ENCODE measurements around the gene PPP1R36.

GRCh38 chr14:64610049-64610746, 60.4 kb downstream of the PPP1R36 start:
- TF ChIP-seq CTCF (IDR thresholded peaks at IDR 0.05), result no peak
- no peak for TF ChIP-seq POLR2A (IDR thresholded peaks at IDR 0.05)
